Measurements from ENCODE around the gene AGRP. TPM values are rescaled to one million over a fixed set of nuclear protein-coding genes. Genes with fewer than 3 reads are reported as not detected.

The AGRP gene
- polyA plus RNA-seq, 1 experiment: not detected

DNA sequence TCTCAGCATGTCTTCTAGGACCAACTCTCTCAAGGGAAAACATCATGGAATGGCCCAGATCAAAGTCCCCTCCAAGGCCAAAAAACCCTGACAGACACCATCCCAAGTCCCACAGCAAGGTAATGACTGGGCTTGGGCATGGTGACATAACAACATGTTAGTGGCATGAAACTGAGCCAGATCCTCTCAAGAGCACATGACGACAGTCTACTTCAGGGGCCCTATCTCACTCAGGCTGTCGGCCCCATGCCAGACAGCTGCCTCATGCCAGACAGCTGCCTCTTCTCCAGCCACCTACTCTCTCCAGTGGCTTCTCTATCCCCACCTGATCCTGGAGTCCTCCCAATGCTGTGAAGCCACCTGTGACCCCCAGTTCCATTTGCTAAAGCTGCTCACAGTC lies 34.0 kb downstream of the AGRP start:
- no peak overlapping the region for H3K4me3 ChIP-seq (ENCODE audit: low read depth, low read length)
- H3K27me3 ChIP-seq (ENCODE audit: control insufficient read depth, insufficient read depth, low read length): no peaks in the 10 kb centered on the region
- peaks cover 10% of the 10 kb centered on the region for H3K36me3 ChIP-seq (ENCODE audit: control insufficient read depth, insufficient read depth, low read length)
- CTCF ChIA-PET: interaction anchor here (1.0 to 2.1 kb wide), 3 partner anchors 17 to 22 kb away, joined by 3 to 11 read pairs (median 7); no protein-coding TSS in a partner anchor
- POLR2A ChIA-PET: no interaction called here
- TF ChIP-seq, protein P1, sequence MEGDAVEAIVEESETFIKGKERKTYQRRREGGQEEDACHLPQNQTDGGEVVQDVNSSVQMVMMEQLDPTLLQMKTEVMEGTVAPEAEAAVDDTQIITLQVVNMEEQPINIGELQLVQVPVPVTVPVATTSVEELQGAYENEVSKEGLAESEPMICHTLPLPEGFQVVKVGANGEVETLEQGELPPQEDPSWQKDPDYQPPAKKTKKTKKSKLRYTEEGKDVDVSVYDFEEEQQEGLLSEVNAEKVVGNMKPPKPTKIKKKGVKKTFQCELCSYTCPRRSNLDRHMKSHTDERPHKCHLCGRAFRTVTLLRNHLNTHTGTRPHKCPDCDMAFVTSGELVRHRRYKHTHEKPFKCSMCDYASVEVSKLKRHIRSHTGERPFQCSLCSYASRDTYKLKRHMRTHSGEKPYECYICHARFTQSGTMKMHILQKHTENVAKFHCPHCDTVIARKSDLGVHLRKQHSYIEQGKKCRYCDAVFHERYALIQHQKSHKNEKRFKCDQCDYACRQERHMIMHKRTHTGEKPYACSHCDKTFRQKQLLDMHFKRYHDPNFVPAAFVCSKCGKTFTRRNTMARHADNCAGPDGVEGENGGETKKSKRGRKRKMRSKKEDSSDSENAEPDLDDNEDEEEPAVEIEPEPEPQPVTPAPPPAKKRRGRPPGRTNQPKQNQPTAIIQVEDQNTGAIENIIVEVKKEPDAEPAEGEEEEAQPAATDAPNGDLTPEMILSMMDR (IDR thresholded peaks at IDR 0.05; ENCODE audit: insufficient read depth, low read depth, low read length): no peak
- no peak for DNase-seq (ENCODE audit: low read depth)

DNA sequence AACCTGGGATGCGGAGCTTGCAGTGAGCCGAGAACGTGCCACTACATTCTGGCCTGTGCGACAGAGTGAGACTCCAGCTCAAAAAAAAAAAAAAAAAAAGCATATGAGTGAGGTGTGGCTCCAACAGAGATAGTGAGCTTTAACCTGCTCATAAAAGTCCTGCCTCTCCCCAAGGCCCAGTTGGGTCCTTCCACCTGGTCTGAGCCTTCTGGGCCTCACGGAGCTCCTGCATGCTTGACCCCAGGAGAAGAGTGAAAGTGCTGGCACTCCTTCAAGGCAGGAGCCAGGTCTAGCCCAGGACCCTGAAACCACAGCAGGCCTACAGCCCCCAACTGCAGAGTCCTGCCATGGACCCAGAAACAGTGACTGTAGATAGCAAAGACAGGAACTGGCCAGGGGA lies 34.8 kb downstream of the AGRP start:
- Histone ChIP-seq H3K4me3 (ENCODE audit: low read depth, low read length) (no peak overlapping the region), H3K36me3 (ENCODE audit: control insufficient read depth, insufficient read depth, low read length) (peaks cover 12% of the 10 kb centered on the region), H3K27me3 (ENCODE audit: control insufficient read depth, insufficient read depth, low read length) (no peaks in the 10 kb centered on the region)
- CTCF ChIA-PET: interaction anchor here (0.5 to 6.4 kb wide), 8 partner anchors 8 to 110 kb away, joined by 3 to 47 read pairs (median 10); partner anchors contain the start of genes ATP6V0D1 and HSD11B2
- no peak for DNase-seq (ENCODE audit: low read depth)
- TF ChIP-seq, protein P1 (IDR thresholded peaks at IDR 0.05; ENCODE audit: insufficient read depth, low read depth, low read length): no peak
- POLR2A ChIA-PET: no interaction called here

DNA sequence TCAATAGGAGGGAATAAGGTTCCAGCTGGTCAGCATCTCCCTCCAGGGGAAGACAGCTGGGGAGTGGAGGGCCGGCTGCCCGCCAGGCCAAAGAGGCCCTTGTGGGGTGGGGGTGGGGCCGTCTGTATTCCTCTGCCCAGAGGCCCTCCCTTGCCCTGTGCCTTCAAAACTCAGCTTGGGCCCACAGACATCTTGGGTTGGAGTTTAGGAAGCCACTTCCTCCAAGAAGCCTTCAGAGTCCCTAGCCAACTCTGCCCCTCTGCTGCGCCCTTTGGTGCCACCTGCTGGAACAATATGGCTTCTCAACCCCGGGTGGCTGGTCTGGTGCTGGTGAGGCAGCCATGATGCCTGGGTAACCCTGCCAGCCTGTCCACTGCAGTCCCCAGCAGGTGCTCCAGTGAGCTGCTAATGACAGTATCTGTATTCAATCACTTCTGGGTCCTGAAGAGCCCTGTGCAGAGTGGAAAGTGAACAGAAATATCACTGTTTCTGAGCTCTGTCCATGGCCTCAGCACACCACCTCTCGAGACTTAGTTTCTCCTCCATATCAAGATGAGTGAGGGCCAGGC lies 35.8 kb downstream of the AGRP start:
- ChIA-PET POLR2A (interaction anchor here (0.8 kb wide), 1 partner anchor 16 kb away, joined by 7 read pairs; the partner anchor contains the start of gene HSD11B2), CTCF (interaction anchor here (0.6 to 6.4 kb wide), 15 partner anchors 9 to 299 kb away, joined by 3 to 47 read pairs (median 5); partner anchors contain the start of genes ATP6V0D1 and HSD11B2)
- TF ChIP-seq, protein P1 (IDR thresholded peaks at IDR 0.05; ENCODE audit: insufficient read depth, low read depth, low read length): peak; percentile 56
- no peak overlapping the region for H3K4me3 ChIP-seq (ENCODE audit: low read depth, low read length)
- peaks cover 6% of the 10 kb centered on the region for H3K36me3 ChIP-seq (ENCODE audit: control insufficient read depth, insufficient read depth, low read length)
- no peak for DNase-seq (ENCODE audit: low read depth)
- no peaks in the 10 kb centered on the region for H3K27me3 ChIP-seq (ENCODE audit: control insufficient read depth, insufficient read depth, low read length)

DNA sequence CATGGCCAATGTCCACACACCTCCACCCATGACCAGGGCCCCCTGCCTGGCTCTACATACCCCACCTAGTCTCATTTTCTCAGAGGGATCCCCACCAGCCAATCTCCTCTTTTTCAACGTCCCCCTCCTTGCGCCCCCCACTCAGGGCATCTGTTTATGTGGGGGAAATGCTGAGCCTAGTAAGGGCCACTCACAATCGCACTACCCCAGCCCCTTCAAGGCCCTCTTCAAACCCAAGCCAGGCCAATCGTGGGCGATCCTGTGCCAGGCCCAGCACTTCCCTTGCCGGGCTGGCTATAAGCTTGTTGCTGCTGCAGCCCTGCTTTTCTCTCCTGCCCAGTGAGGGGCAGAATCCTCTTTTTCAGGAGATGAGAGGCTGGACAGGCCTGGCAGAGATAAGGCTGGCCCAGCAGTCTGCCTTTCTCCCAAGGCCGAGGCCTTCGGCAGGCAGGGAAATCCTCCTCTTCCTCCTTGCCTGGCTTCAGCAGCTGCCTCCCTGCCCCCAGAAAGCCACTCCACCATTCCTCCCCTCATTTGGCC lies 36.3 kb downstream of the AGRP start:
- CTCF ChIA-PET: interaction anchor here (0.6 to 6.4 kb wide), 13 partner anchors 8 to 298 kb away, joined by 3 to 47 read pairs (median 5); partner anchors contain the start of genes ATP6V0D1, HSD11B2 and ZDHHC1
- POLR2A ChIA-PET: no interaction called here
- DNase-seq (ENCODE audit: low read depth): no peak
- H3K27me3 ChIP-seq (ENCODE audit: control insufficient read depth, insufficient read depth, low read length): no peaks in the 10 kb centered on the region
- H3K4me3 ChIP-seq (ENCODE audit: low read depth, low read length): no peak overlapping the region
- TF ChIP-seq, protein P1 (IDR thresholded peaks at IDR 0.05; ENCODE audit: insufficient read depth, low read depth, low read length): no peak
- H3K36me3 ChIP-seq (ENCODE audit: control insufficient read depth, insufficient read depth, low read length): peaks cover 6% of the 10 kb centered on the region
